ENCODE results near the gene CD320.
"Not testable (repeated sequence)": the region's sequence is repeated elsewhere in the genome, so short reads cannot be mapped to it uniquely, and the experiment has no call there.

The CD320 gene

GRCh38 chr19:8304841-8305621, 3.1 kb downstream of the CD320 start:
- no peak overlapping the region for H3K4me3 ChIP-seq (ENCODE audit: low read depth, low read length)
- TF ChIP-seq CTCF (IDR thresholded peaks at IDR 0.05; ENCODE audit: control insufficient read depth, extremely low read depth, insufficient read depth), result no peak
- DNase-seq (ENCODE audit: low read depth), result no peak

- no peak for TF ChIP-seq CTCF (IDR thresholded peaks at IDR 0.05; ENCODE audit: control insufficient read depth, extremely low read depth, insufficient read depth)
- DNase-seq (ENCODE audit: low read depth), result no peak
- no peak overlapping the region for H3K4me3 ChIP-seq (ENCODE audit: low read depth, low read length)
Measured at GRCh38 chr19:8302734-8303133, 5.4 kb downstream of the CD320 start.

GRCh38 chr19:8302357-8302691, 5.8 kb downstream of the CD320 start:
- no peak for DNase-seq (ENCODE audit: low read depth)
- TF ChIP-seq CTCF (IDR thresholded peaks at IDR 0.05; ENCODE audit: control insufficient read depth, extremely low read depth, insufficient read depth), result no peak
- no peak overlapping the region for H3K4me3 ChIP-seq (ENCODE audit: low read depth, low read length)

GRCh38 chr19:8291337-8291736, 16.8 kb downstream of the CD320 start:
- H3K4me3 ChIP-seq (ENCODE audit: low read depth, low read length); DNase-seq (ENCODE audit: low read depth): not testable (repeated sequence)

- not testable (repeated sequence) for DNase-seq (ENCODE audit: low read depth); H3K4me3 ChIP-seq (ENCODE audit: low read depth, low read length)
Measured at GRCh38 chr19:8276508-8276907, 31.6 kb downstream of the CD320 start.

GRCh38 chr19:8269724-8270123, 38.4 kb downstream of the CD320 start:
- DNase-seq (ENCODE audit: low read depth), result no peak
- no peak for TF ChIP-seq CTCF (IDR thresholded peaks at IDR 0.05; ENCODE audit: control insufficient read depth, extremely low read depth, insufficient read depth)
- no peak overlapping the region for H3K4me3 ChIP-seq (ENCODE audit: low read depth, low read length)

- no peak for DNase-seq (ENCODE audit: low read depth)
- no peak for TF ChIP-seq CTCF (IDR thresholded peaks at IDR 0.05; ENCODE audit: control insufficient read depth, extremely low read depth, insufficient read depth)
- no peak overlapping the region for H3K4me3 ChIP-seq (ENCODE audit: low read depth, low read length)
Measured at GRCh38 chr19:8265872-8266271, 42.3 kb downstream of the CD320 start.

- H3K4me3 ChIP-seq (ENCODE audit: low read depth, low read length); DNase-seq (ENCODE audit: low read depth): not testable (repeated sequence)
Measured at GRCh38 chr19:8264248-8264647, 43.9 kb downstream of the CD320 start.
